HepG2 (cell line): ENCODE data around the gene BIRC7. TPM values are rescaled to one million over a fixed set of nuclear protein-coding genes. Genes with fewer than 3 reads are reported as not detected.

Experiments
- CBX5 ChIP-seq: sonication (generic); formaldehyde crosslinking; IDR thresholded peaks from 2 replicates; pipeline ENCODE4 v1.4.0; 2020; ENCODE audit warnings: missing genetic modification reagents, borderline replicate concordance
- MAFK ChIP-seq, 2 experiments: IDR thresholded peaks in 1 of 2; conservative IDR thresholded peaks in 1 of 2; 2 replicates each; pipeline ENCODE4 v1.6.1; 2011; ENCODE audit warnings: improper control_type of control experiment in 2 of 2, low read length in 2 of 2
- RNF2 ChIP-seq: fragments of 450-650 bp; conservative IDR thresholded peaks from 2 replicates; pipeline ENCODE4 v1.6.1; 2016; ENCODE audit warnings: low read depth
- SSRP1 ChIP-seq: IDR thresholded peaks from 2 replicates; pipeline ENCODE4 v1.6.1; 2016; ENCODE audit warnings: control low read depth
- TAF15 ChIP-seq: fragments of 200-400 bp; formaldehyde crosslinking; IDR thresholded peaks from one replicate; pipeline ENCODE4 v1.6.1; 2018; ENCODE audit warnings: mild to moderate bottlenecking, low read depth, low read length; ENCODE audit not compliant: poor library complexity, severe bottlenecking
- YEATS2 ChIP-seq: sonication (generic); formaldehyde crosslinking; IDR thresholded peaks from 2 replicates; pipeline ENCODE4 v1.4.0; 2020; ENCODE audit warnings: missing genetic modification reagents, borderline replicate concordance
- ZC3H4 ChIP-seq: sonication (generic); formaldehyde crosslinking; IDR thresholded peaks from 2 replicates; pipeline ENCODE4 v1.4.0; 2020; ENCODE audit warnings: missing genetic modification reagents, borderline replicate concordance
- ZFAT ChIP-seq: sonication (generic); formaldehyde crosslinking; conservative IDR thresholded peaks from 2 replicates; pipeline ENCODE4 v1.8.1; 2023; ENCODE audit warnings: missing genetic modification reagents, inconsistent platforms
- ZMAT3 ChIP-seq: sonication (generic); formaldehyde crosslinking; conservative IDR thresholded peaks from 2 replicates; pipeline ENCODE4 v1.7.0; 2021; ENCODE audit warnings: missing genetic modification reagents
- ZNF20 ChIP-seq: sonication (generic); formaldehyde crosslinking; IDR thresholded peaks from 2 replicates; pipeline ENCODE4 v1.4.0; 2020; ENCODE audit warnings: mild to moderate bottlenecking, moderate library complexity, missing genetic modification reagents
- ZNF263 ChIP-seq: sonication (generic); formaldehyde crosslinking; IDR thresholded peaks from 2 replicates; pipeline ENCODE4 v1.4.0; 2020; ENCODE audit warnings: missing genetic modification reagents
- ZNF496 ChIP-seq: sonication (generic); formaldehyde crosslinking; IDR thresholded peaks from 2 replicates; pipeline ENCODE4 v1.8.1; 2023; ENCODE audit warnings: mild to moderate bottlenecking, moderate library complexity, missing genetic modification reagents; ENCODE audit not compliant: insufficient replicate concordance
- polyA plus RNA-seq, 8 experiments: library from polyadenylated mRNA; depleted of rRNA in 3 of 8; stranded (reverse) in 7 of 8; unstranded in 1 of 8; fragments of >200 nt; fragmentation: Illumina TruSeq in 4 of 8; extraction: Trizol in 4 of 8; gene quantifications; 2 replicates each; pipeline versions ENCODE4 v1.2.1 to v1.2.3, GENCODE V29; 2011 to 2016; ENCODE audit warnings: low read depth in 4 of 8, missing spikeins in 1 of 8, mixed read lengths in 1 of 8; ENCODE audit not compliant: insufficient read depth in 1 of 8
- total RNA-seq, 5 experiments: library from RNA; depleted of rRNA; stranded (reverse); fragments of >200 nt; fragmentation: Illumina TruSeq; extraction: Trizol; gene quantifications; 2 replicates each; pipeline ENCODE4 v1.2.3, GENCODE V29; 2016; ENCODE audit warnings: low read depth in 1 of 5
- TF ChIP-seq, protein P1 (sequence below): sonication (generic); formaldehyde crosslinking; IDR thresholded peaks from 2 replicates; pipeline ENCODE4 v1.4.0; 2020; ENCODE audit warnings: missing genetic modification reagents
- TF ChIP-seq, protein P2 (sequence below): fragments of 450-650 bp; IDR thresholded peaks from 2 replicates; pipeline ENCODE4 v1.6.1; 2016
- TF ChIP-seq, protein P3 (sequence below): sonication (generic); formaldehyde crosslinking; IDR thresholded peaks from 2 replicates; pipeline ENCODE4 v1.5.0; 2020; ENCODE audit warnings: missing genetic modification reagents
- TF ChIP-seq, protein P4 (sequence below): sonication (generic); formaldehyde crosslinking; IDR thresholded peaks from 2 replicates; pipeline ENCODE4 v1.5.0; 2020; ENCODE audit warnings: missing genetic modification reagents

The BIRC7 gene
- total and polyA plus RNA-seq, 2 of the 13 experiments (the other 11 are each of a cell fraction or from before 2014, with no cell fraction given) = 0.27 to 5.1 TPM

DNA sequence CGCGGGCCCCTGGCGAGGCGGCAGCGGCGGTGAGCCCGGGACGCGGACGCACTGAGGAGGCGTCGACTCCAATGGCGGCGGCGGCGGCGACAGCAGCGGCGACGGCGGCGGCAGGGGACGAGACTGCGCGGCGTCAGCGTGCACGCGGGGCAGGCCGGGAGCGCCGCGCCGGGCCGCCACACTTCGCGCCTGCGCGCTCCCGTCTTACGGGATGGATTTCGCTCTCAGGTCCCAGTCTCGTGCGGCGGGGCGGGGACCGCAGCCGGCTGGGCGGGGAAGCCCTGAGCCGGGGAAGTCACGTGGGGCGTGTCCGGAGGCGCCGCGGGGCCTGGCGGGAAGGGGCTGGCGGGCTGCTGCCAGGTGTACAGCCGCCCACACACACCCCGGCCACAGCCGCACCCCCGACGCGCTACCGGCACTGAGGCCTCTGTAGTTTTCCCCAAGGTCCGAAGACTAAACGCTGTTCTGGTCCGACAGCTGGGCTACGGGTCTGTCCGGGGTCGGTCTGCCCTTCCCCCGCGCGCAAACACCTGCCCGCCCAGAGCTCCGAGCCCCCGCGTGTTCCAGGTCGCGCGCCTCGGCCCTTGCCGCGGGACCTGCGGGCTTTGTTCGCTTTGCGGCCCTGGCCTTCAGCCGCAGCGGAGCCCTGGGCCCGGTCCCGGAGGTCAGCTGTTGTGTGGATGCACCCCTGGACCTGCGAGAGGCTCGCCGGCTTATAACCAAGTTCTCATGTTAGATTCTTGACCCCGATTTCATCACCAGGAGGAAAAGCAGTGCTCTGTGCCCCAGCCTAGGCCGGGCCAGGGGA lies 19.5 kb upstream of the BIRC7 start, which contains the start of gene YTHDF1 (continued):
- TF ChIP-seq, protein P1, sequence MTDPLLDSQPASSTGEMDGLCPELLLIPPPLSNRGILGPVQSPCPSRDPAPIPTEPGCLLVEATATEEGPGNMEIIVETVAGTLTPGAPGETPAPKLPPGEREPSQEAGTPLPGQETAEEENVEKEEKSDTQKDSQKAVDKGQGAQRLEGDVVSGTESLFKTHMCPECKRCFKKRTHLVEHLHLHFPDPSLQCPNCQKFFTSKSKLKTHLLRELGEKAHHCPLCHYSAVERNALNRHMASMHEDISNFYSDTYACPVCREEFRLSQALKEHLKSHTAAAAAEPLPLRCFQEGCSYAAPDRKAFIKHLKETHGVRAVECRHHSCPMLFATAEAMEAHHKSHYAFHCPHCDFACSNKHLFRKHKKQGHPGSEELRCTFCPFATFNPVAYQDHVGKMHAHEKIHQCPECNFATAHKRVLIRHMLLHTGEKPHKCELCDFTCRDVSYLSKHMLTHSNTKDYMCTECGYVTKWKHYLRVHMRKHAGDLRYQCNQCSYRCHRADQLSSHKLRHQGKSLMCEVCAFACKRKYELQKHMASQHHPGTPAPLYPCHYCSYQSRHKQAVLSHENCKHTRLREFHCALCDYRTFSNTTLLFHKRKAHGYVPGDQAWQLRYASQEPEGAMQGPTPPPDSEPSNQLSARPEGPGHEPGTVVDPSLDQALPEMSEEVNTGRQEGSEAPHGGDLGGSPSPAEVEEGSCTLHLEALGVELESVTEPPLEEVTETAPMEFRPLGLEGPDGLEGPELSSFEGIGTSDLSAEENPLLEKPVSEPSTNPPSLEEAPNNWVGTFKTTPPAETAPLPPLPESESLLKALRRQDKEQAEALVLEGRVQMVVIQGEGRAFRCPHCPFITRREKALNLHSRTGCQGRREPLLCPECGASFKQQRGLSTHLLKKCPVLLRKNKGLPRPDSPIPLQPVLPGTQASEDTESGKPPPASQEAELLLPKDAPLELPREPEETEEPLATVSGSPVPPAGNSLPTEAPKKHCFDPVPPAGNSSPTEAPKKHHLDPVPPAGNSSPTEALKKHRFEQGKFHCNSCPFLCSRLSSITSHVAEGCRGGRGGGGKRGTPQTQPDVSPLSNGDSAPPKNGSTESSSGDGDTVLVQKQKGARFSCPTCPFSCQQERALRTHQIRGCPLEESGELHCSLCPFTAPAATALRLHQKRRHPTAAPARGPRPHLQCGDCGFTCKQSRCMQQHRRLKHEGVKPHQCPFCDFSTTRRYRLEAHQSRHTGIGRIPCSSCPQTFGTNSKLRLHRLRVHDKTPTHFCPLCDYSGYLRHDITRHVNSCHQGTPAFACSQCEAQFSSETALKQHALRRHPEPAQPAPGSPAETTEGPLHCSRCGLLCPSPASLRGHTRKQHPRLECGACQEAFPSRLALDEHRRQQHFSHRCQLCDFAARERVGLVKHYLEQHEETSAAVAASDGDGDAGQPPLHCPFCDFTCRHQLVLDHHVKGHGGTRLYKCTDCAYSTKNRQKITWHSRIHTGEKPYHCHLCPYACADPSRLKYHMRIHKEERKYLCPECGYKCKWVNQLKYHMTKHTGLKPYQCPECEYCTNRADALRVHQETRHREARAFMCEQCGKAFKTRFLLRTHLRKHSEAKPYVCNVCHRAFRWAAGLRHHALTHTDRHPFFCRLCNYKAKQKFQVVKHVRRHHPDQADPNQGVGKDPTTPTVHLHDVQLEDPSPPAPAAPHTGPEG (CRISPR knock-in tag) = peak; percentile 92
- TF ChIP-seq ZFAT (no peak; the same call in 1 of the 2 replicates), CBX5 (CRISPR knock-in tag) (peak; percentile 48; the same call in 1 of the 2 replicates), ZC3H4 (CRISPR knock-in tag) (no peak), ZNF20 (CRISPR knock-in tag) (0 out of 2 replicates have a peak, but pooled peaks have one; percentile 42), ZNF263 (CRISPR knock-in tag) (peak; percentile 82), TAF15 (no peak), ZMAT3 (CRISPR knock-in tag) (peak; percentile 98), SSRP1 (CRISPR knock-in tag) (no peak), RNF2 (peak; percentile 98; the same call in 1 of the 2 replicates), MAFK (conservative IDR thresholded peaks at IDR 0.05 in 1 of 2, IDR thresholded peaks at IDR 0.05 in 1 of 2; ENCODE audit: low read length in 2 of 2) (no peak), YEATS2 (CRISPR knock-in tag) (peak; percentile 86; the same call in 1 of the 2 replicates), ZNF496 (no peak)
- TF ChIP-seq, protein P2, sequence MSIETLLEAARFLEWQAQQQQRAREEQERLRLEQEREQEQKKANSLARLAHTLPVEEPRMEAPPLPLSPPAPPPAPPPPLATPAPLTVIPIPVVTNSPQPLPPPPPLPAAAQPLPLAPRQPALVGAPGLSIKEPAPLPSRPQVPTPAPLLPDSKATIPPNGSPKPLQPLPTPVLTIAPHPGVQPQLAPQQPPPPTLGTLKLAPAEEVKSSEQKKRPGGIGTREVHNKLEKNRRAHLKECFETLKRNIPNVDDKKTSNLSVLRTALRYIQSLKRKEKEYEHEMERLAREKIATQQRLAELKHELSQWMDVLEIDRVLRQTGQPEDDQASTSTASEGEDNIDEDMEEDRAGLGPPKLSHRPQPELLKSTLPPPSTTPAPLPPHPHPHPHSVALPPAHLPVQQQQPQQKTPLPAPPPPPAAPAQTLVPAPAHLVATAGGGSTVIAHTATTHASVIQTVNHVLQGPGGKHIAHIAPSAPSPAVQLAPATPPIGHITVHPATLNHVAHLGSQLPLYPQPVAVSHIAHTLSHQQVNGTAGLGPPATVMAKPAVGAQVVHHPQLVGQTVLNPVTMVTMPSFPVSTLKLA = peak; percentile 73
- TF ChIP-seq, protein P3, sequence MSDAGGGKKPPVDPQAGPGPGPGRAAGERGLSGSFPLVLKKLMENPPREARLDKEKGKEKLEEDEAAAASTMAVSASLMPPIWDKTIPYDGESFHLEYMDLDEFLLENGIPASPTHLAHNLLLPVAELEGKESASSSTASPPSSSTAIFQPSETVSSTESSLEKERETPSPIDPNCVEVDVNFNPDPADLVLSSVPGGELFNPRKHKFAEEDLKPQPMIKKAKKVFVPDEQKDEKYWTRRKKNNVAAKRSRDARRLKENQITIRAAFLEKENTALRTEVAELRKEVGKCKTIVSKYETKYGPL (CRISPR knock-in tag) = peak; percentile 84
- TF ChIP-seq, protein P4, sequence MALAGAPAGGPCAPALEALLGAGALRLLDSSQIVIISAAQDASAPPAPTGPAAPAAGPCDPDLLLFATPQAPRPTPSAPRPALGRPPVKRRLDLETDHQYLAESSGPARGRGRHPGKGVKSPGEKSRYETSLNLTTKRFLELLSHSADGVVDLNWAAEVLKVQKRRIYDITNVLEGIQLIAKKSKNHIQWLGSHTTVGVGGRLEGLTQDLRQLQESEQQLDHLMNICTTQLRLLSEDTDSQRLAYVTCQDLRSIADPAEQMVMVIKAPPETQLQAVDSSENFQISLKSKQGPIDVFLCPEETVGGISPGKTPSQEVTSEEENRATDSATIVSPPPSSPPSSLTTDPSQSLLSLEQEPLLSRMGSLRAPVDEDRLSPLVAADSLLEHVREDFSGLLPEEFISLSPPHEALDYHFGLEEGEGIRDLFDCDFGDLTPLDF (CRISPR knock-in tag) = peak; percentile 97
